ENCODE data around the gene TFG.

DNA sequence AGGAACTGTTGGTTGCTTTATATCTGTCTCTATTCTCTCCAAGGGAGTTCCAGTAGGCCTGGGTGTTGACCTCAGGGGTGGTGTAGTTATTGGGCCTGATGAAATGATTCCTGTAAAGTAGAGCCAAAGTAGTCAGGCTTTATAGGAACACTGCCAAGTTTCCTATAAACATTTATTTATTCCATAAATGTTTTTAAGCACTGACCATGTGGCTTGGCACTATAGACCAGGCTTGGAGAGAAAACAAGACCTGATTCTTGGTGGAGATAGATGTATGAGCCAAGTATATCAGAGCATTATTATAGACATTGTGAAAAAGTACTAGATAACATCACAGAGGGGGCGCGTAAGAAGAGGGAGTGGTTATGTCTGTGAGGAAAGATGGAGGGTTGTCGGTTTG, 65.9 kb downstream of the TFG start:
- TF ChIP-seq POLR2A (IDR thresholded peaks at IDR 0.05; ENCODE audit: low read depth, low read length) (no peak), BHLHE40 (IDR thresholded peaks at IDR 0.05; ENCODE audit: low read depth, low read length) (no peak), CTCF (conservative IDR thresholded peaks at IDR 0.05; ENCODE audit: low read depth, low read length) (no peak), SMC3 (IDR thresholded peaks at IDR 0.05; ENCODE audit: low read depth, low read length) (no peak), RFX5 (IDR thresholded peaks at IDR 0.05; ENCODE audit: low read depth, low read length) (no peak), RAD21 (IDR thresholded peaks at IDR 0.05; ENCODE audit: low read length) (no peak), MAFK (IDR thresholded peaks at IDR 0.05; ENCODE audit: low read depth, low read length) (no peak), MXI1 (IDR thresholded peaks at IDR 0.05; ENCODE audit: borderline replicate concordance, low read depth, low read length) (no peak), CHD1 (IDR thresholded peaks at IDR 0.05; ENCODE audit: low read depth, low read length) (no peak)
- TF ChIP-seq, protein P1, sequence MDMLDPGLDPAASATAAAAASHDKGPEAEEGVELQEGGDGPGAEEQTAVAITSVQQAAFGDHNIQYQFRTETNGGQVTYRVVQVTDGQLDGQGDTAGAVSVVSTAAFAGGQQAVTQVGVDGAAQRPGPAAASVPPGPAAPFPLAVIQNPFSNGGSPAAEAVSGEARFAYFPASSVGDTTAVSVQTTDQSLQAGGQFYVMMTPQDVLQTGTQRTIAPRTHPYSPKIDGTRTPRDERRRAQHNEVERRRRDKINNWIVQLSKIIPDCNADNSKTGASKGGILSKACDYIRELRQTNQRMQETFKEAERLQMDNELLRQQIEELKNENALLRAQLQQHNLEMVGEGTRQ (IDR thresholded peaks at IDR 0.05; ENCODE audit: low read depth, low read length) = no peak
- TF ChIP-seq, protein P2, sequence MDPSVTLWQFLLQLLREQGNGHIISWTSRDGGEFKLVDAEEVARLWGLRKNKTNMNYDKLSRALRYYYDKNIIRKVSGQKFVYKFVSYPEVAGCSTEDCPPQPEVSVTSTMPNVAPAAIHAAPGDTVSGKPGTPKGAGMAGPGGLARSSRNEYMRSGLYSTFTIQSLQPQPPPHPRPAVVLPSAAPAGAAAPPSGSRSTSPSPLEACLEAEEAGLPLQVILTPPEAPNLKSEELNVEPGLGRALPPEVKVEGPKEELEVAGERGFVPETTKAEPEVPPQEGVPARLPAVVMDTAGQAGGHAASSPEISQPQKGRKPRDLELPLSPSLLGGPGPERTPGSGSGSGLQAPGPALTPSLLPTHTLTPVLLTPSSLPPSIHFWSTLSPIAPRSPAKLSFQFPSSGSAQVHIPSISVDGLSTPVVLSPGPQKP (IDR thresholded peaks at IDR 0.05; ENCODE audit: borderline replicate concordance, low read depth, low read length) = no peak

Measured in IMR-90 (cell line).